Measurements from ENCODE around the gene DHX40.
"Not testable (repeated sequence)": the region's sequence is repeated elsewhere in the genome, so short reads cannot be mapped to it uniquely, and the experiment has no call there.

DHX40 gene

GRCh38 chr17:59565171-59565958 lies at the start of gene DHX40:
DHX40 (plus strand) TSS chr17:59565610; CDS start chr17:59565672, 62 bp downstream.
- peak within 1 kb of the TSS; percentile 99 for H3K27ac Mint-ChIP-seq

GRCh38 chr17:59516451-59516850 lies 49.0 kb upstream of the DHX40 start:
- Mint-ChIP-seq H3K9me3 (no peaks in the 10 kb centered on the region), H3K36me3 (no peaks in the 10 kb centered on the region), H3K27me3 (peaks cover 5% of the 10 kb centered on the region), H3K27ac (no peak overlapping the region), H3K4me1 (peaks cover 3% of the 10 kb centered on the region), H3K4me3 (no peak overlapping the region)

More at GRCh38 chr17:59565171-59565958, at the start of gene DHX40:
- H3K27me3 Mint-ChIP-seq = no peaks in the 10 kb centered on the region
- H3K4me1 Mint-ChIP-seq = peaks cover 25% of the 10 kb centered on the region
- no peaks in the 10 kb centered on the region for H3K36me3 Mint-ChIP-seq
- H3K4me3 Mint-ChIP-seq = peak within 1 kb of the TSS; percentile 100
- H3K9me3 Mint-ChIP-seq = no peaks in the 10 kb centered on the region

GRCh38 chr17:59519132-59519531 lies 46.3 kb upstream of the DHX40 start:
- Mint-ChIP-seq H3K27ac (no peak overlapping the region), H3K36me3 (no peaks in the 10 kb centered on the region), H3K27me3 (peaks cover 6% of the 10 kb centered on the region), H3K4me1 (peaks cover 5% of the 10 kb centered on the region), H3K4me3 (no peak overlapping the region), H3K9me3 (no peaks in the 10 kb centered on the region)

GRCh38 chr17:59520251-59520650 lies 45.2 kb upstream of the DHX40 start:
- Mint-ChIP-seq H3K36me3 (no peaks in the 10 kb centered on the region), H3K27me3 (peaks cover 6% of the 10 kb centered on the region), H3K4me1 (peaks cover 5% of the 10 kb centered on the region), H3K27ac (no peak overlapping the region), H3K9me3 (no peaks in the 10 kb centered on the region), H3K4me3 (no peak overlapping the region)

- H3K9me3 Mint-ChIP-seq = no peaks in the 10 kb centered on the region
- peaks cover 6% of the 10 kb centered on the region for H3K27me3 Mint-ChIP-seq
- H3K4me1 Mint-ChIP-seq = peaks cover 5% of the 10 kb centered on the region
- no peaks in the 10 kb centered on the region for H3K36me3 Mint-ChIP-seq
- no peak overlapping the region for H3K4me3 Mint-ChIP-seq
- peak overlapping the region; percentile 15 for H3K27ac Mint-ChIP-seq
Measured at GRCh38 chr17:59521465-59522126, 43.8 kb upstream of the DHX40 start.

- H3K27me3 Mint-ChIP-seq, H3K4me1 Mint-ChIP-seq, H3K36me3 Mint-ChIP-seq, H3K9me3 Mint-ChIP-seq, H3K27ac Mint-ChIP-seq, H3K4me3 Mint-ChIP-seq: not testable (repeated sequence)
Measured at GRCh38 chr17:59524930-59525329, 40.5 kb upstream of the DHX40 start.

GRCh38 chr17:59525668-59526067 lies 39.7 kb upstream of the DHX40 start:
- Mint-ChIP-seq H3K27me3 (peaks cover 3% of the 10 kb centered on the region), H3K4me3 (no peak overlapping the region), H3K27ac (no peak overlapping the region), H3K9me3 (no peaks in the 10 kb centered on the region), H3K4me1 (peaks cover 5% of the 10 kb centered on the region), H3K36me3 (no peaks in the 10 kb centered on the region)

- no peaks in the 10 kb centered on the region for H3K9me3 Mint-ChIP-seq
- peaks cover 1% of the 10 kb centered on the region for H3K27me3 Mint-ChIP-seq
- no peak overlapping the region for H3K27ac Mint-ChIP-seq
- H3K36me3 Mint-ChIP-seq = no peaks in the 10 kb centered on the region
- H3K4me3 Mint-ChIP-seq = no peak overlapping the region
- H3K4me1 Mint-ChIP-seq = peaks cover 2% of the 10 kb centered on the region
Measured at GRCh38 chr17:59526451-59526850, 39.0 kb upstream of the DHX40 start.

- no peaks in the 10 kb centered on the region for H3K27me3 Mint-ChIP-seq
- no peak overlapping the region for H3K4me3 Mint-ChIP-seq
- H3K4me1 Mint-ChIP-seq = no peaks in the 10 kb centered on the region
- no peak overlapping the region for H3K27ac Mint-ChIP-seq
- no peaks in the 10 kb centered on the region for H3K36me3 Mint-ChIP-seq
- H3K9me3 Mint-ChIP-seq = no peaks in the 10 kb centered on the region
Measured at GRCh38 chr17:59527325-59527917, 38.0 kb upstream of the DHX40 start.

- H3K27ac Mint-ChIP-seq = no peak overlapping the region
- H3K36me3 Mint-ChIP-seq = no peaks in the 10 kb centered on the region
Measured at GRCh38 chr17:59527931-59528330, 37.5 kb upstream of the DHX40 start.

GRCh38 chr17:59530531-59530930 lies 34.9 kb upstream of the DHX40 start:
- Mint-ChIP-seq H3K4me3 (no peak overlapping the region), H3K4me1 (no peaks in the 10 kb centered on the region), H3K36me3 (no peaks in the 10 kb centered on the region), H3K27ac (no peak overlapping the region), H3K27me3 (peaks cover 1% of the 10 kb centered on the region), H3K9me3 (no peaks in the 10 kb centered on the region)

More at GRCh38 chr17:59527931-59528330, 37.5 kb upstream of the DHX40 start:
- no peaks in the 10 kb centered on the region for H3K9me3 Mint-ChIP-seq
- no peaks in the 10 kb centered on the region for H3K27me3 Mint-ChIP-seq
- no peaks in the 10 kb centered on the region for H3K4me1 Mint-ChIP-seq
- H3K4me3 Mint-ChIP-seq = no peak overlapping the region

GRCh38 chr17:59533694-59534093 lies 31.7 kb upstream of the DHX40 start:
- peaks cover 2% of the 10 kb centered on the region for H3K27me3 Mint-ChIP-seq
- H3K4me3 Mint-ChIP-seq = no peak overlapping the region
- H3K27ac Mint-ChIP-seq = no peak overlapping the region
- no peaks in the 10 kb centered on the region for H3K36me3 Mint-ChIP-seq
- no peaks in the 10 kb centered on the region for H3K9me3 Mint-ChIP-seq
- H3K4me1 Mint-ChIP-seq = no peaks in the 10 kb centered on the region

GRCh38 chr17:59534583-59534982 lies 30.8 kb upstream of the DHX40 start:
- no peaks in the 10 kb centered on the region for H3K4me1 Mint-ChIP-seq
- H3K36me3 Mint-ChIP-seq = no peaks in the 10 kb centered on the region
- H3K4me3 Mint-ChIP-seq = no peak overlapping the region
- no peak overlapping the region for H3K27ac Mint-ChIP-seq
- peaks cover 2% of the 10 kb centered on the region for H3K27me3 Mint-ChIP-seq
- H3K9me3 Mint-ChIP-seq = no peaks in the 10 kb centered on the region

- H3K36me3 Mint-ChIP-seq = no peaks in the 10 kb centered on the region
- H3K4me3 Mint-ChIP-seq = no peak overlapping the region
- no peaks in the 10 kb centered on the region for H3K4me1 Mint-ChIP-seq
- peaks cover 10% of the 10 kb centered on the region for H3K27me3 Mint-ChIP-seq
- H3K9me3 Mint-ChIP-seq = no peaks in the 10 kb centered on the region
- no peak overlapping the region for H3K27ac Mint-ChIP-seq
Measured at GRCh38 chr17:59538195-59538909, 27.1 kb upstream of the DHX40 start.

- Mint-ChIP-seq H3K4me1 (no peaks in the 10 kb centered on the region), H3K36me3 (no peaks in the 10 kb centered on the region), H3K9me3 (no peaks in the 10 kb centered on the region), H3K4me3 (no peak overlapping the region), H3K27me3 (peaks cover 10% of the 10 kb centered on the region), H3K27ac (no peak overlapping the region)
Measured at GRCh38 chr17:59542960-59543635, 22.3 kb upstream of the DHX40 start.

Measured in activated naive CD4-positive, alpha-beta T cell treated with anti-CD3 and anti-CD28 coated beads, Interleukin-2, amount 50 U/mL, for 24 hours (primary cell).